Measurements from ENCODE around the gene WFIKKN2.
"Not testable (repeated sequence)": the region's sequence is repeated elsewhere in the genome, so short reads cannot be mapped to it uniquely, and the experiment has no call there.

Gene WFIKKN2

GRCh38 chr17:50858486-50859225 is 23.3 kb downstream of the WFIKKN2 start:
- no peak for DNase-seq

GRCh38 chr17:50859727-50860126 is 24.3 kb downstream of the WFIKKN2 start:
- not testable (repeated sequence) for DNase-seq

GRCh38 chr17:50861334-50861676 is 25.9 kb downstream of the WFIKKN2 start:
- DNase-seq, result no peak

- DNase-seq, result no peak
Observed at GRCh38 chr17:50861822-50862528, 26.6 kb downstream of the WFIKKN2 start.

GRCh38 chr17:50863221-50863843 is 27.9 kb downstream of the WFIKKN2 start:
- DNase-seq, result peak; percentile 23

- DNase-seq, result no peak
Observed at GRCh38 chr17:50863931-50864330, 28.5 kb downstream of the WFIKKN2 start.

GRCh38 chr17:50864747-50865059 is 29.3 kb downstream of the WFIKKN2 start:
- DNase-seq, result no peak

GRCh38 chr17:50865060-50865867 is 29.9 kb downstream of the WFIKKN2 start:
- DNase-seq, result peak; percentile 49

GRCh38 chr17:50865868-50866260 is 30.5 kb downstream of the WFIKKN2 start:
- no peak for DNase-seq

- DNase-seq, result peak; percentile 96
Observed at GRCh38 chr17:50866261-50866949, 31.0 kb downstream of the WFIKKN2 start, which contains the start of gene TOB1. TOB1 (minus strand) TSS chr17:50866354; CDS start chr17:50864017, 2,337 bp downstream.

GRCh38 chr17:50866950-50867362 is 31.6 kb downstream of the WFIKKN2 start:
- DNase-seq, result peak; percentile 60

- peak; percentile 73 for DNase-seq
Observed at GRCh38 chr17:50867363-50868139, 32.2 kb downstream of the WFIKKN2 start.

- DNase-seq, result no peak
Observed at GRCh38 chr17:50868140-50868438, 32.7 kb downstream of the WFIKKN2 start.

- DNase-seq, result no peak
Observed at GRCh38 chr17:50868602-50869001, 33.2 kb downstream of the WFIKKN2 start.

GRCh38 chr17:50871364-50871763 is 36.0 kb downstream of the WFIKKN2 start:
- no peak for DNase-seq

GRCh38 chr17:50871898-50872297 is 36.5 kb downstream of the WFIKKN2 start:
- no peak for DNase-seq

- DNase-seq, result peak; percentile 41
Observed at GRCh38 chr17:50872710-50873424, 37.5 kb downstream of the WFIKKN2 start.

GRCh38 chr17:50875074-50875473 is 39.7 kb downstream of the WFIKKN2 start:
- no peak for DNase-seq

GRCh38 chr17:50877042-50877441 is 41.7 kb downstream of the WFIKKN2 start:
- DNase-seq, result not testable (repeated sequence)

GRCh38 chr17:50877838-50878237 is 42.5 kb downstream of the WFIKKN2 start:
- DNase-seq, result no peak

GRCh38 chr17:50879086-50879485 is 43.7 kb downstream of the WFIKKN2 start:
- no peak for DNase-seq
